ENCODE measurements around the gene CDH6.

DNA sequence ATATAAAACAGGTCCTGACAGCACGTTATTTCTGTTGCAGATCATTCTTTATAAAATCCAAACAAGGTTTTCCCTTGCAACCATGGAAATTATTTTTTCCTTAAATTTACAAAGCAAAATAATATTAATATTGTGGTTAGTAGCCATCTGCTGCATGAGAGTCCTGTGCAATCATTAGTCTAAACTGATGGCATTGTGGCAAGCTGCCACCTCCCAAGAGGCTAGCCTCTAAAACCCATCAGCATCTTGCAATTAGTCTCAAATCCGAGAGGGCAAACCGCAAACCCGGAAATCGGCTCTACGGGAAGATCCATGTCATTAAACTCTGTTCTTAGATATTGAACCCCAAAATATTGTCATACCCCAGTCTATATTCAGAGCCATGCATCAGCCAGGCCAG lies 11.3 kb upstream of the CDH6 start:
- TF ChIP-seq POLR2AphosphoS5 (IDR thresholded peaks at IDR 0.05) (no peak), POLR2A (IDR thresholded peaks at IDR 0.05) (no peak)
- TF ChIP-seq, protein P1, sequence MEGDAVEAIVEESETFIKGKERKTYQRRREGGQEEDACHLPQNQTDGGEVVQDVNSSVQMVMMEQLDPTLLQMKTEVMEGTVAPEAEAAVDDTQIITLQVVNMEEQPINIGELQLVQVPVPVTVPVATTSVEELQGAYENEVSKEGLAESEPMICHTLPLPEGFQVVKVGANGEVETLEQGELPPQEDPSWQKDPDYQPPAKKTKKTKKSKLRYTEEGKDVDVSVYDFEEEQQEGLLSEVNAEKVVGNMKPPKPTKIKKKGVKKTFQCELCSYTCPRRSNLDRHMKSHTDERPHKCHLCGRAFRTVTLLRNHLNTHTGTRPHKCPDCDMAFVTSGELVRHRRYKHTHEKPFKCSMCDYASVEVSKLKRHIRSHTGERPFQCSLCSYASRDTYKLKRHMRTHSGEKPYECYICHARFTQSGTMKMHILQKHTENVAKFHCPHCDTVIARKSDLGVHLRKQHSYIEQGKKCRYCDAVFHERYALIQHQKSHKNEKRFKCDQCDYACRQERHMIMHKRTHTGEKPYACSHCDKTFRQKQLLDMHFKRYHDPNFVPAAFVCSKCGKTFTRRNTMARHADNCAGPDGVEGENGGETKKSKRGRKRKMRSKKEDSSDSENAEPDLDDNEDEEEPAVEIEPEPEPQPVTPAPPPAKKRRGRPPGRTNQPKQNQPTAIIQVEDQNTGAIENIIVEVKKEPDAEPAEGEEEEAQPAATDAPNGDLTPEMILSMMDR (IDR thresholded peaks at IDR 0.05 in 8 of 11, conservative IDR thresholded peaks at IDR 0.05 in 3 of 11): no peak

All from spleen (tissue), 7 donors.